GM19238 (cell line): ENCODE results near the gene CPXM1.

Experiments used
- DNase-seq: peaks from one replicate; pipeline ENCODE4 v3.0.0; 2011; ENCODE audit warnings: low spot score; ENCODE audit not compliant: insufficient read length

Gene CPXM1

DNA sequence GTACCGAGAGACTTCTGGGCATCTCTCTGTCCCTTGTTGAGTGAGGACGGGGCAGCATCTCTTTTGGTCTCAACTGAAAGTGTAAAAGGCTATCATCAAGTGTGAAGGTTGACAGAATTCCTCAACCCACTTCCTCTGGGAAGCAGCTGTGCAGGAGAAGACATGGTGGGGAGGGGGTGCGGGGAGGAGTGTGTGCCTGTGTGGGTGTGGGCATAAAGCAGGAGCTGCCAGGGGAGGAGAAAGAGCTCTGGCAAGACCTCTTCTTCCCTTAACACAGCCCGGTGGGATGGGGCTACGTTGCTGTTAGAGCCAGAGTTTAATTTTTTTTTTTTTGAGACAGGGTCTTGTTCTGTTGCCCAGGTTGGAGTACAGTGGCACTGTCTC is 31.8 kb downstream of the CPXM1 start:
- no peak for DNase-seq

DNA sequence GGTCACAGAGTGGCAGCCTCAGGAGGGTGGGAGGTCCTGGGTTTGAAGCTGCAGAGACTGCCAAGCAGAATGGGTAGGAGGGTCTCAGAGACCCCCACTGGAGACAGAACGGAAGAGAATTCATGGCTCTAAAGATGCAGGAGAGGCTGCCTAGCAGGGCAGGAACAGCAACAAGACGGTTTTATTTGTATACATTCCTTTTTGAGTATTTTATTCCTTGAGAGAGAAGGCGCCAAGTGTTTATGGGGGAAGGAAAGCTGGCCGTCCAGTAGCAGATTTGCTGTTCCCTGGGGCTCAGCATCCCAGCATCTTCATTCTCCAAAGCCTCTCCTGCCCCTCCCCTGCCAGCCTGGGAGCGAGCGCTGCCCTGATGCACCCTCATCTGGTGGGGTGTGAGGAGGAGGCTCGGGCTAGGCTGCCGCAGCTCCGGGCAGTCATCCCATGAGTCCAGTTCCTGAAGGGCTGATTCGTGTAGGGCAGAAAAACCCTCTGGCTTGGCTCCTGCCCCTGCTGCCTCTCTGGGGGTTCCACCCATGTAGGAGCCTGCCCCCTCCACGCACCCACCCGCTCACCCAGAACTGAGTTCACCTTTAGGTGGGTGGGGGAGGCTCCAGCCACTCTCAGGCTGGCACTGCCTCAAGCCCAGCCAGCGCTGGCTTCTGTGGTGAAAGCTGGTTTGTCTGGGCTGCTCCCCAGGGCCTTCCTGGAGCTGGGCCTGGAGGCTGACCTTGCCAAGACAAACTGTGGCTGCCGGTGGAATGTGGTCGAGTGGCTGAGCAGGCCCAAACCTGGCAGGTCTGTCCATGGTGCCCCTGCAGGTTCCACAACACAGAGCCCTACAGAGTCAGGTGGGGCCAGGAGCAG is 32.4 kb downstream of the CPXM1 start:
- DNase-seq = no peak

- DNase-seq = no peak
Observed at GRCh38 chr20:2763186-2763585, 37.2 kb downstream of the CPXM1 start.

GRCh38 chr20:2762578-2763131 is 37.8 kb downstream of the CPXM1 start:
- no peak for DNase-seq

DNA sequence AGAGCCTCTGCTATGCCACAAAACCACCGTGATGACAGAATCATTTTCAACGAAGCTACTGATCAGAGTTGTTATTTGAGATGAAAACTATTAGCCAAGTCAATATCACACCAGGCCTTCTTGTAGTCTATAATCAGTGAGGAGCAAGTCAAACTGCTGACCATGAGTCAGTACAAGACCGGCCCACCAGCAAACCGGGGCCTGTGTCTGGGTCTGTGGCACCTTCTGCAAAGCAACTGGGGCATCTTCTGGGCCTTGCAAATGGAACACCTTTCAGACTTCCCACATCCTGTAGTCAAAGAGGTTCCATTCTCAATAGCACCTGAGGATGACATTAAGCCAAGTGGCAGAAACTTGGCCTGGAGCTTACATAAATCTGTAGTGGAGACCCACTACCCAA is 38.5 kb downstream of the CPXM1 start:
- no peak for DNase-seq

DNA sequence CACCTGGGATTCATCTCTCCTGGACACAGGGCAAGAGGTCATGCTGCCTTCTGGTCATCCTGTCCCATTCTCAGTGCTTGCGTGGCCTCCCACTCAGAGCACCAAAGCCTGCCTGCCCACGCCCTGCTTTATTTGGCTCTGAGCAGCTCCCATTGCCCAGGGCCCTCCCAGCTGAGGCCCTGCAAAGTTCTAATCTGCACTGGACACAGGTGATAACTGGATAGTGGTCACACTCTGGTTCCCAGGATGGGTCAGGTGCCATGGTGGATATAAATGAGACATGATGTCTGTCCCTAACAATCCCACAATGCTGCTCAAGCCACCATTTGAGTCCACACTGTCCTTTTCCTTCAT is 39.5 kb downstream of the CPXM1 start:
- no peak for DNase-seq

GRCh38 chr20:2760297-2760951 is 40.0 kb downstream of the CPXM1 start:
- DNase-seq = no peak

GRCh38 chr20:2759603-2760296 is 40.7 kb downstream of the CPXM1 start:
- DNase-seq = no peak

- no peak for DNase-seq
Observed at GRCh38 chr20:2759143-2759542, 41.3 kb downstream of the CPXM1 start.

DNA sequence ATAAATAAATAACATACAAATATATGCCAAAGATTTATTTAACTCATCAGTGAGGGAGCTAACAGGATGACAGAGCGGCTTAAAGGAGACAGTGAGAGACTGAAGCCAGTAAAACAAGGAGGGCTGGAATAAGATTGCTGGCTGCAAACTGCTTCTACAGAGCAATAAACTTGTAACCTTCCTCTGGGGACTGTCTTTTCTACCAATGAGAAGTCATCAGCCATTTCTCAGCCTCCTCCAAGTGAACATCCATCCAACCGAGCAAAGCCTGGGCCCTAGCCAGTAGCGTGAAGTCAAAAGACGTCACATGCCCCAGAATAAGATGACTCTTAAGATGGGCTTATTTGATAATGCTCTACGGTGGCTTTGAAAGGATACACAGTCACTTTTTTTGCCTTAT is 42.5 kb downstream of the CPXM1 start:
- DNase-seq = no peak

GRCh38 chr20:2757001-2757400 is 43.4 kb downstream of the CPXM1 start:
- no peak for DNase-seq

GRCh38 chr20:2756056-2756611 is 44.3 kb downstream of the CPXM1 start:
- no peak for DNase-seq

- DNase-seq = no peak
Observed at GRCh38 chr20:2755451-2756055, 44.9 kb downstream of the CPXM1 start.

DNA sequence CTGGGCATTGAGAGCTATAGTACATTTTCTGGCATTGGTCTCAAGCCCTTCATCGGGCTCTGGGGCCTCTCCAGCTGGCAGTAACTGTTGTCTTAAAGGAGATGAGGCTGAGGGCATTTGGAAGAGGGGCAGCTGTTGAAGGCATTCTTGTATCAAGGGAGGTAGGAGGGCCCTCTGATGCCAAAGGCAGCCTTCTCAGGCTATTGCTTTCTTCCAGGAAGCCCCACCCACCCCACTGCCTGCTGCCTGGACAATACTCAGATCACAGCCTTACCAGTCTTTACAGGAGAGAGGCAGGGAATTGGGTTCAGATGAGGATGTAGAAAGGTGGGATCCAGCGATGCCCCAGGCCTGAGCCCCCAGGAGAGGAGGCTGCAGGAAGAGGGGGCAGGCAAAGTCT is 46.0 kb downstream of the CPXM1 start:
- no peak for DNase-seq

DNA sequence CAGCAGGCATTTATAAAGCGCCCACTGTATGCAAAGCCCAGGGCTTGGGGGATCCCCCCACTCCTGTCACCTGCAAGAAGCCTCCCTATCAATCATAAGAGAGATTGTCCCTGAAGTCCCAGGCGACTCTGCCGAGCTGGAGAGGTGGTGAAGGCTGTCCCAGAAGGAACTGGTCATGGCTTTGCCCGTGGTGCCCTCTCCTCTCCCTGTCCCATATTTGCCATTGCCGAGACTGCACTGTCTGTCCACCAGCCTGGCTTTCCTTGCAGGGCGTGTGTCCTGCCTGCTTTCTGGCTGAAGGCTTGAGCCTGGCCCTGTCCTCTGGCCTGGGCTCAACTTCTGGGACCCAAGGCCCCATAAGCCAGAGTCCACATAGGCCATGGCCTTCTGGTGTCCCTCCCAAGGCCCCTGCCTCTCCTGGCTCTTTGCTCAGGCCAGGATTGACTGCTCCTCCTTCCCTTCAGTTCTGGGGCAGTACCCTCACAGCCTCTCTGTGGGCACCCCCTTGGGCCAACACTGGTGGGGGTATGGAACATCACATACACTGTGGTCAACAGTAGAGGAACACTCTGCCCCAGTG is 46.9 kb downstream of the CPXM1 start:
- DNase-seq = no peak

DNA sequence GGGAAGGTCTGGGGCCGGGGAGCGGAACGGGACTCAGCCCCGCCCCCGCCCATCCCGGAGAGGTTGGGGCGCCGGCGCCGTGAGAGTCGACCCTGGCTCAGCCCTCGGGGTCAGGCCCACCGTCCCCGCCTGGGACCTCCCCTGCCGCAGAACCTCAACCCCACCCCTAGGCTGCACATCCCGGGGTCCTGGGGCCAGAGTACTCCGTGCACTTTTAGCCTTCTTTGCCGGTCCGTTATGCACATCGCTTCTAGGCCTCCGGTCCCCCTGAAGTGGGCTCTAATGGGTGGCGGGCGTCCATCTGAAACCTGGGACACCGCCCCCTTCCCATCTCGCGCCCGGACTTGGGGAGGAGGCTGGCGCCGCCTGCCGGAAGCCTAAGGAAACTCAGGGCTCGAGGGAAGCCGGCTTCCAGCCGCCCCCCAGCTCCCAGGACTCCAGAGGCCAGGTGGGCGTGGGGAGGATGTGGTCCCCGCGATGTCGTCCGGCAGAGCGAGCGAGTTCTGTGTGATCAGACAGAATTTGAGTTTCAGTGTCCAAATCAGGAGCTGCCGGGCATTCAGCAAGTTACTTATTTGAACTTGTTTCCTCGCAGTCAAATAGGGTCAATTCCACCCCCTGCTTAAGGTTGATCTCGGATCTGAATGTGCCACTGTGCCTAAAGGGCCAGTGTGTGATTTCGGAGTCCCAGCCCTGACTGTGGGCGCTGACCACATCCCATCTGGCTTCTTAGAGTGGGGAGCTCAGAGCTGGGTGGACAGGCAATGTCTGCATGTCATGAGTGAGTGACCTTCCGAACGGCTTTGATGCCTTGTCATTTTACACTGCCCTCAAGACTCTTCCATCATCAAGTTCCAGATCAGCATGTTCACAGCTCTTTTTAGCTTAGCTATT is 47.6 kb downstream of the CPXM1 start:
- DNase-seq = no peak

DNA sequence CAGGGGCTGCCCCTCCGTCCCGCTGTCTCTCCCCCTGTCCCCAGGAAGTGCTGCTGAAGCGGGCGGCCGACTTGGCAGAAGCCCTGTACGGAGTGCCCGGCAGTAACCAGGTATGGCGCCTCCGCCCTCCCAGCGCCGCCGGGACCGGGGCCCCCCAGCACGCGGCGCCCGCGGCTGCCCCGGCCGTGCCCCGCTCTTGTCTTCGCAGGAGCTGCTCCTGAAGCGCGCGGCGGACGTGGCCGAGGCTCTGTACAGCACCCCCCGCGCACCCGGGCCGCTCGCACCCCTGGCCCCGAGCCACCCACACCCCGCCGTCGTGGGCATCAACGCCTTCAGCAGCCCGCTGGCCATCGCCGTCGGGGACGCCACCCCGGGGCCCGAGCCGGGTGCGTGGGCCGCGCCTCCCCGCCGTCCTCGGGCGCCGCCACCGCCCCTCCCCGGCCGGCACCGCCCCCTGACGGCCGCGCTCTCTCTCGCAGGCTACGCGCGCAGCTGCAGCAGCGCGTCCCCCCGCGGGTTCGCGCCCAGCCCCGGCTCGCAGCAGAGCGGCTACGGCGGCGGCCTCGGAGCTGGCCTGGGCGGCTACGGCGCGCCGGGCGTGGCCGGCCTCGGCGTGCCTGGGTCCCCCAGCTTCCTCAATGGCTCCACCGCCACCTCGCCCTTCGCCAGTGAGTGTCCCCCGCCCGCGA is 48.4 kb downstream of the CPXM1 start:
- DNase-seq = no peak

- DNase-seq = no peak
Observed at GRCh38 chr20:2751347-2751877, 49.0 kb downstream of the CPXM1 start.
